SHP77 (cell line): ENCODE measurements around the gene SCO1.
"Not testable (repeated sequence)": the region's sequence is repeated elsewhere in the genome, so short reads cannot be mapped to it uniquely, and the experiment has no call there.

Experiments
- DNase-seq, 2 experiments: peaks; one replicate each; lab custom pipeline; 2025; lab: John Stamatoyannopoulos, UW

Gene SCO1

DNA sequence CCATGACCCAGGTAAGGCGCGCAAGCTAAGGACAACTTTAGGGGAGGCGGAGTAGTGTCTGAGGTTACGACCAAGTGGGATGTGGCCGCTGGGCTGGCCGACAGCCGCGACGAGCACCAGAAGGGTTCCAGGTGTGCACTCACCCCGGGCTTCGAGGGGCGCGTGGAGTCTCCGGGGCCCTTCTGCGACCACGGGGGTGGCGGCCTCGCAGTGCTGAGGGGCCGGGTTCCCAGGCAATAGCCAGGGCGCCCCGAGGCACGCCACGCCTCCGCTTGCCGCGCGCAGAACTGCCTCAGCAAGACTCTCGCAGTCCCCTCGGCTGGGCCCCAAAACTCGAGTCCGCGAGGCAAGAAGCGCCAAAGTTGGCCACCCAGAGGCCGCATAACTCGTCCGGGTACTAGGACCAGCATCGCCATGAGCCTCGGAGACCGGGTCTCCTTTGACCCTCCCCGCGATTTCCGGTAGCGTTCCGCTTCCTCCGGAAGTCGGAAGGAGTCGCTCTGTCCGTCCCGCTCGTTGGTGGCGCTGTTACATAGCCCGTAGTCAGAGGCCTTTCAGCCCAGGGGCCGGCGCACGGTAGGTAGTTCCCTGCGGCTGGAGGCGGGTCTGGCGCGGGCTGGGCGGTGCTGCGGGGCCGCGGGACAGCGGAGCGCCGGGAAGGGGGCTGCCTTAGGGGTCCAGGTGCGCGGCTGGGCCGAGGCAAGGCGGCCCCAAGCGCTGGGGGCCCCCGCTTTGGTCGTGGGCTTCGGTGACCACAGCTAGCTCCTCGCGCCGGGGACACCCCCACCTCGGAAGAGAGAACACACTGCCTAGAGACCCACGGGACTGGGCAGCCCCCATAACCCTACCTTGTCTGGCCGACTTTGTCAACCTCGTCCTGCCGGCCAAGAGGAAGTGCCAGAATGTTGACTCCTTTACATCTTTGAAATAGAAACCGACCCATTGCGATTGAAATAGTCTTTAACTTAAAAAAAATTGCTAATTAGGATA lies at the start of gene SCO1, which contains the start of gene ADPRM:
Gene SCO1, minus strand, starts transcription at position 442 of the 990 bp plus-strand sequence. Its CDS starts 26 bp downstream, at position 416.
Gene ADPRM, plus strand, starts transcription at position 503 of the 990 bp plus-strand sequence. CDS start 7,333 bp downstream, outside the sequence.
- peak; percentile 97 to 99 for DNase-seq

DNA sequence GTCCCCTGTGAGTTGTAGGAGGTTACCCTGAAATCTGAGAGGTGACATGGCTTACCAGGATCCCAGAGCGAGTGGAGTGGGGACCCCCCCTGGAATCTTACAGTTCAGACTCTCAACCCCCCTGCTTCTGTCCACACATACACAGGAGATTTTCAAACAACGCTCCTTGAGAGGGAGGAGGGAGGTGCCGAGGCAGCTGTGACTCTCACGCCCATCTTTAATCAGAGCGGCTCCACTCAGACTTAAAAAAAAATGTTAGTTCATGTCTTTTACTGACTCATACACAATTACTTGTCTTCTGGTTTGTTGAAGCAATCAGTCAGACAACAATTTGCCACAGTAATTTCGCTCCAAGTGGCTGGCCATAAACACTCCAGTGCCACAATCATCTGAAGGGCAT lies 47.9 kb upstream of the SCO1 start:
- DNase-seq: no peak

DNA sequence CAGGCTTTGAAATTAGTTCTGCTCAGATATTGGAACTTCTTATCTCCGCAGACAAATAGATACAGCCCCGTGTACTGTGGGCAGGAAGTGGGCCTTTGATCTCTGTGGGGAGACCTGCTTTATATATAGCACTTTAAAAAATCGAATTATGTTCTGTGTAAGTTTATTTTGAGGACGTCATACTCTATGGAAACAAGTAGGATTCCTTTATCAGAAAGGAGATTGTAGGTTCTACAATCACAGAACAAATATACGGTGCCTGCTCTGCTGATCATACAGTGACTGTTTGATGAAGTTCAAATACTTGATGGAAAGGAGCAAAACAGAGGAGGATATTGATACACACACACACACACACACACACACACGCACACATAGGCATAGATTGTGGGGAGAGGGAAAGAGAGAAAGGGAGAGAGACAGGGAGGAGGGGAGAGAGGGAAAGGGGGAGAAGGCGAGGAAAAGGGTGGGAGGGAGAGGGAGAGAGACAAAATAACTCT lies 47.2 kb upstream of the SCO1 start:
- no peak for DNase-seq

DNA sequence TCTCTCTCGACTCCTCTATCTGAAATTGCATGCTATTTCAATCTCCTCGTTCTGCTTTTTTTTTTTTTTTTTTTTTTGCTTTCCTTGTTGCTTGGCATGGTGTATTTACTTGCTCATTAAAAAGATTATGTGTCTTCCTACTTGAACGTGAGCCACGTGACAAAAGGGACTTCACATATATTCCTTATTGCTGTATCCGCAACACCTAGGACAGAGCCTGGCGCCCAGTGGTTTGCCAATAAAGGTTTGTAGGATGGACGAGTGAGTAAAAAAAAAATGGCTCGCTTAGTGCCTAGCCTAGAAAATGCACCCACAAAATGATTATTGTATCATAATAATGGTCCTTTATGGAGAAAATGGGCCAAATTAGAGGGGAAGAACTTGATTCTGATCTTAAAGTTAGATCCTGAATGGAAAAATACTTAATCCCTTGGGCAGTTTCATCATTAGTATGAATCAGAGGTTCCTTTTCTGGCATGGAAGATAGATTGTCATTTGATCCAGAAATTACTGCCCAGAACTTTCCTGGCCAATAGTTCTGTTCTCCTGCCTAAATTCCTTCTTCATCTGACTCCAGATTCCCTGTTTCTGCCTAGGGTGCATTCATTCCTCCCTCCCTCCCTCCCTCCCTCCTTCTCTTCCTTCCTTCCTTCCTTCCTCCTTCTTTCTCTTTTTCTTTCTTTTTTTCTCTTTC lies 46.1 kb upstream of the SCO1 start:
- no peak for DNase-seq

DNA sequence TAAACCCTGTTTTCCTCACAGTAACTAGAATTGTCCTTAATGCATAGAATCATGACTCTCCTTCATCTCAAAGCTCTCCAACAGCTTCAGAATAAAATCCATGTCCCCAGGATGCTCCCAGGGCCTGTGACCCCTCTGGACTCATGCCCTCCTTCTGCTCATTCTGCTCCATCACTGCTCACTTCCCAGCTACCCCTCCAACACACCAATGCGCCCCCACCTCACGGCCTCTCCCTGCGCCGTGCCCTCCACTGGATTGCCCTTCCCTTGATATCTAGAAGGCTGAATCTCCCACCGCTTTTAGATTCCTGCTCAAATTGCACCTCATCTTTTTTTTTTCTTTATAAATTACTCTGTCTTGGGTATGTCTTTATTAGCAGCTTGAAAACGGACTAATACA lies 45.1 kb upstream of the SCO1 start:
- no peak for DNase-seq

DNA sequence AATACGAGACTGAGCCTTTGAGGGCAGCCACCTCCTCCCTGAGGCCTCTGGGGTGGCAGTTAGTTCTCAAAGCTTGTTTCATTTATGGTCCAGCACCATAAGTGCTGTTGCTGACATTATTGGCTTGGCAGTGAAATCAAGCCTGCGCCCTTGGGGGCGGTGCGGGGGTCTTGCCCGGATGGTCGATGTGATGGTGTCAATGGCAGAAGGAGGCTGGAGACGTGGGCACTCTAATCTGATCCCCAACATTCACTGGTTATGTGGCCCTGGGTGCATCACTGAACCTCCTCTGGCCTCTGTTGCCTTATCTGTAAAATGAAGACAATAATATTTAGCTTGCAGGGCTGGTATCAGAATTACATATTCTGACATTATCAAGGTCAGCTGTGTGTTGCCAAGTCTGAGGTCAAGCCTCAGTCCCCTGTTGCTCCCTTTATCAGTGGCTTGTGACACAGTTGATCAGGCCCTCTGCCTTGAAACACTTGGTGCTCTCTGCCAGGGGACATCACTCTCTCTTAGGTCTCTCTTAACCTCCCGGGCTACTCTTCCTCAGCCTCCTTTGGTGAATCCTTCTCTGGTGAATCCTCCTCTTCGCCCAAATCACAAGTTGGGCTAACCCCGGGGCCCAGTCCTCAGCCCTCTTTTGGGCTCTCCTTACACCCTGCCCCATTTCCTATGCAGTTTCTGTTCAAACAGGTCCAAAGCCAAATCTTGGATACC lies 44.2 kb upstream of the SCO1 start:
- no peak for DNase-seq

DNA sequence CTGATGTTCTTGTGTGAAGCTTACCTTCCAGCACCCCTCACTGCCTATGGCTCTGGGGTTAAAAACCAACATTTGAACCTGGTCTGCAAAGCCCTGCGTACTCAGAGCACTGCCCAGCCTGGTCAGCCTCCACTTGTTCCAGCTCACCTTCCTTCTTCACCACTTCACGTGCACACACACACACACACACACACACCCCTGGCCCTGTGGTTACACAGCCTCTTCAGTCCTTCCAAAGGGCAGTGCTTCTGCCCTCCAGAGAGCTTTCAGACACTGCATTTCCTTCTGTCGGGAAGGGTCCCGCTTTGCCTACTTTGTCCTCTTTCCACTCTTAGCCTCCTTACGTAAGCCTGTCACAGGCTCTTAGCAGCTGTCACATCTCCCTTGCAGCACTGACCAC lies 42.1 kb upstream of the SCO1 start:
- DNase-seq: no peak

DNA sequence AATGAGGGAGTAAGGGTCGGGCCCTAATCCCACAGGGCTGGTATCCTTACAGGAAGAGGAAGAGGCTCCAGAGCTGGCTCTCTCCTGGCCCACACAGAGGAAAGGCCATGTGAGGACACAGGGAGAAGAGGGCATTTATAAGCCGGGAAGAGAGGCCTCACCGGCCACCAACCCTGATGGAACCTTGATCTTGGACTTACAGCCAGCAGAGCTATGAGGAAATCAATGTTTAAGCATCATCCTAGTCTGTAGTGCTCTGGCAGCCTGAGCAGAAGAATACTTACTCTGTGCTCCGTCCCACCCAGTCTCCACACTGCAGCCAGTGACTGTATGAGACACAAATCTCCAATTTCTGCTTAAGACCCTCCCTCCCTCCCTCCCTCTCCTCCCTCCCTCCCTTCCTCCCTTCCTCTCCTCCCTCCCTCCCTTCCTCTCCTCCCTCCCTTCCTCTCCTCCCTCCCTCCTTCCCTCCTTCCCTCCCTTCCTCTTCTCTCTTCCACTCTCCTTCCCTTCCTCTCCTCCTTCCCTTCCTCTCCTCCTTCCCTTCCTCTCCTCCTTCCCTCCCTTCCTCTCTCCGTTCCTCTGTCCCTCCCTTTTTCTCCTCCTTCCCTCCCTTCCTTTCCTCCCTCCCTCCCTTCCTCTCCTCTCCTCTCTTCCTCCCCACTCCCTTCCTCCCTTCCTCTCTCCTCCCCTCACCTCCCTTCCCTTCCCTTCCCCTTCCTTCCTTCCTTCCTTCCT lies 41.4 kb upstream of the SCO1 start:
- DNase-seq: no peak

DNA sequence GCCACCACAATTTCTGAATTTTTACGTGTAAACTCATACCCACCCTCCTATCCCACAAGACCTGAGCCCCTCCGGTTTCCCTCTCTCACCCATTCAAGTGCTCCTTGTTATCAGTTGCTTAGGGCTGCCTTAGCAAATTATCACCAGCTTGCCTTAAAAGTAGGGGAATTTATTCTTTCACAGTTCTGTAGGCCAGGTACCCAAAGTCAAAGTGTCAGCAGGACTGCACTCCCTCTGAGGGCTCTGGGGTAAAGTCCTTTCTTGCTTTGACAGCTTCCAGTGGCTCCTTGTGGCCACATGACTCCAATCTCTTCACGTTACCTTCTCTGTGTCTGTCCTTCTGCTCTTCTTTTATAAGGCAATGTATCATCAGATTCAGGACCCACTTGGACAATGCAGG lies 40.4 kb upstream of the SCO1 start:
- no peak for DNase-seq

DNA sequence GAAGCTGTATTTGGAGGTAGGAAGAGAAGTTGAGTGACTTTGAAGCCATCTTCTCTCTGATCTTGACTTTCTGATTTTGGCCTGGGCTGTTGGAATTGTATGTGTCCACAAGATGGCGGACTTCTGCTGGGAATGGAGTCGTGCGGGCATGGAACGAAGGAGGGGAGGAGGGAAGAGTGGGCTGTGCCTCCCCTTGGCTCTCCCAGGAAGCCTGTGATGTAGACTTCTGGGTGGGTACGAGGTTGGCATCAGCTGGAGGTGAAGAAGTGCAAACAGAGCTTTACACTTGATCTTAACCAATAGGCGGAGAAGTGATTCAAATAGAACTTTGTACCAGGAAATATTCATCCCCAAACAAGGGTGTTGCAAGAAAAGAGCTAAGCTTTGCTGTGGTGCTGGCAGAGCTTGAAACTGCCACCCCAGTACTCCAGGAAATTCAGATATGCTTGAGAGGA lies 39.9 kb upstream of the SCO1 start:
- peak; percentile 43 to 61 for DNase-seq

DNA sequence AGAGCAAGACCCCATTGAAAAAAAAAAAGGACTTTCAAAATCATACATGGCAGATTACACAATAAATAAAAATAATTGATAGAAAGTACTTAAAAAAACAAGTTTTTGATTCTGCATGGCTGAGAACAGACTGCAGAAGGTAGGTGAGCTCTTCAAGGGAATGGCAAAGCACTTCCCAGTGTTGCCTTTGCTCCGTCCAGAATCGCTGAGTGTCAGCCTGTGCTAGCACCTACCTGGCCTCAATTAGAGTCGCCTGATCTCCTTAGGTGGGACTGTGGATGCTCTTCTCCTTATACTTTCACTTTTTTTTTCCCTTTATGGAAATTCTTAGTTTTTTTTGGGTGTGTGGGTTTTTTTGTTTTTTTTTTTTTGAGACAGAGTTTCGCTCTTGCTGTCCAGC lies 38.5 kb upstream of the SCO1 start:
- DNase-seq: no peak

DNA sequence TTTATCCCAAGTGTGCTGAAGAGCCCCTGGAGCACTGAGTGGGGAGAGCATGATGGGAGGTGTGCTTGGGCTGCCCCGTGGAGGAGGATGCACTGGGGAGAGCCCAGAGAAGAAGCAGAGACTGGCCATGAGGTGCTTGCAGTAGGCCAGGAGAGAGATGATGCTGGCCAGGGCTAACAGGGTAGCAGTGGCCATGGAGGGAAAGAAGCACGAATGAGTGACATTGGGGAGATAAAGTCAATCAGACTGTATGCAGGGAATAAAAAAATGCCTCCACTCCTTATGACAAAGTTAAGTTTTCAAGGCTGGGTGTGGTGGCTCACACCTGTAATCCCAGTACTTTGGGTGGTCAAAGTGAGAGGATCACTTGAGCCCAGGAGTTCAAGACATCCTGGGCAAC lies 37.9 kb upstream of the SCO1 start:
- DNase-seq: no peak

DNA sequence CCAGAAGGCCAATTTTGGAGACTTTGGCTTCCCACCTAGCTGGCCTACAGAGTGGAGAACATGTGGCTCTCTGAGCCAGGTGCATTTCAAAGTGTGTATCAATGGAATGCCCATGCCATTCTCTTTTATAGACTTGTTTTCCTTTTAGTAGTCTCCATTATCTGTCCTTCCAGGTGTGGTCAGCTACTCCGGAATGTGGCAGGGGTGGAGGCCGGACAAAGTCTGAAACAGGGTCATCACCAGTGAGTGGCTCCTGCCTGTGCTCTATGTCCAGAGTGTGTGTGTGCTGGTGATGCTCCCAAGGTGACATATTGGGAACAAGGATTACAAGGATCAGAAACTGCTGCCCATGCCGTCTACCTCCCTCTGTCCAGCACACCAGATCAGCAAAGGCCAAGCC lies 36.3 kb upstream of the SCO1 start:
- no peak for DNase-seq

DNA sequence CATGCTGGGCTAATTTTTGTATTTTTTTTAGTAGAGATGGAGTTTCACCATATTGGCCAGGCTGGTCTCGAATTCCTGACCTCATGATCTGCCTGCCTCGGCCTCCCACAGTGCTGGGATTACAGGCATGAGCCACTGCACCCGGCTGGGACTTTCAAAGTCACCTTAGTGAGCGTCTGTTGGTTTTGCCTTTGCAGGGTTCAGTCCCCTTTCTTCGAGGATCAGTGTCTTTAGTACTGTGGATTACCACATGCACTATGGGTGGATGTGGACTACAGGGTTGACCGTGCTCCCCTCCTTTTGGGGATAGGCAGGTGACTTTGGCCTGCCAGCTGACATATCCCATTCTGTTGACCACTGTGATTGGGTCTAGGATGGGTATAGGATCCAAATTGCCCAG lies 34.8 kb upstream of the SCO1 start:
- not testable (repeated sequence) for DNase-seq

DNA sequence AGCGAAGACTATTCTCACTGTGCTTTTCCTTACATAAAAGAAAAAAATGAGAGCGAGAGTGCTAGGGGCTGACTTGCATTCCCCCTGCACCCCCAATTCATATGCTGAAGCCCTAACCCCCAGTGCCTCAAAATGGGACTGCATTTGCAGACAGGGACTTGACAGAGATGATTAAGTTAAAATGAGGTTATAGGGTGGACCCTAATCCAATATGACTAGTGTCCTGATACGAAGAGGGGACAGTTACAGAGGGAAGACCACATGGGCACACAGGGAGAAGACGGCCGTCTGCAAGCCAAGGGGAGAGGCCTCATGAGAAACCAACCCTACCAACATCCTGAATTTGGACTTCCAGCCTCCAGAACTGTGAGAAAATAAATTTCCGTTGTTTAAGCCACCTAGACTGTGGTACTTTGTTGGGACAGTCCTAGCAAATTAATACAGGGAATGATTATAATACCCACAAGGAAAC lies 34.1 kb upstream of the SCO1 start:
- DNase-seq: no peak

DNA sequence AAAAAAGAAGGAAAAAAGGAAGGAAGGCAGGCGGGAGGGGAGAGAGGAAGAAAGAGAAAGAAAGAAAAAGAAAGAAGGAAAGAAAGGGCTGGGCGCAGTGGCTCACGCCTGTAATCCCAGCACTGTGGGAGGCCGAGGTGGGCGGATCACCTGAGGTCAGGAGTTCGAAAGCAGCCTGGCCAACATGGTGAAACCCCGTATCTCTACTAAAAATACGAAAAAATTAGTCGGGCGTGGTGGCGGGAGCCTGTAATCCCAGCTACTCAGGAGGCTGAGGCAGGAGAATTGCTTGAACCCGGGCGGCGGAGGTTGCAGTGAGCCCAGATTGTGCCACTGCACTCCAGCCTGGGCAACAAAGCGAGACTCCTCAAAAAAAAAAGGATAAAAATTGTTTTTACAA lies 32.9 kb upstream of the SCO1 start:
- DNase-seq: not testable (repeated sequence)

DNA sequence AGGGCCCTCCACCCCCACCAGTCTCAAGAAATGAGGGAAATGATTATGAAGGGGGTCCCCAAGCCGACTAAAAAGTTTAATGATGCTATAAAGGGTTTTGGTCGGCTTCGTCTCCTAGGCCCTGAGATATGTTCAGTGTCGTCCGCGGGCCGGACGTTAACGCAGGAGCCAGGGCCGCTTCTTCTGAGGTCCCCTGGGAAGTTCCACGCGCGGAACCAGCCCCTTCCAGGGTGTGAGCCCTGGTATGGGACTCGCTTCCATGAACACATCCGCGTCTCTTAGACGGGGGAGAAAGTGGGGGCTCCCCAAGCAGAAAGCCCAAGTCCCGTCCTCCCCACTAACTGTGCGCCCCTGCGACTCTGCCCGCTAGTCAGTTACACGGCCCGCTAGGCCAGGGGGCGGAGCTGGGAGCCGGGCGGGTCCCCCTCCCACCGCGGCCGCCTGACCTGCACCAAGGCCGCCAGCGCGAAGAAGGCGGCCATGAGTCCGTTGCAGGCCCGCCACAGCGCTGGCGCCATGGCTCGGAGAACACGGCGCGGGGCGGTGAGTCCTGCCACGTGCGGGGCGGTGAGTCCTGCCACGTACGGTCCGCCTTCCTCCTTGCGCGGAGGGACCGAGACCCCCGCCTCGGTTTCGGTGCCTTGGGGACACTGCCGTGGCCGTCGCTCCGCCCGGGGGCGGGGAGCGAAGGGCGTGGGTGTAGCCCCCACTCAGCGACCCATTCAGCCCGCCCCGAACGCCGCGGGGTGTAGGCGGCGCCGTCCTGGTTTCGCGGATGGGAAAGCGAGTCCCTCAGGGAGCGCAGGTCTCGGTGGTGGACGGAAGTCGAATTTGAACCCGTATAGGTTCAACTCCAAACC lies 32.2 kb upstream of the SCO1 start, which contains the start of gene TMEM220:
Gene TMEM220, minus strand, starts transcription at position 690 of the 860 bp plus-strand sequence. Its CDS starts 172 bp downstream, at position 518.
- DNase-seq: no peak

DNA sequence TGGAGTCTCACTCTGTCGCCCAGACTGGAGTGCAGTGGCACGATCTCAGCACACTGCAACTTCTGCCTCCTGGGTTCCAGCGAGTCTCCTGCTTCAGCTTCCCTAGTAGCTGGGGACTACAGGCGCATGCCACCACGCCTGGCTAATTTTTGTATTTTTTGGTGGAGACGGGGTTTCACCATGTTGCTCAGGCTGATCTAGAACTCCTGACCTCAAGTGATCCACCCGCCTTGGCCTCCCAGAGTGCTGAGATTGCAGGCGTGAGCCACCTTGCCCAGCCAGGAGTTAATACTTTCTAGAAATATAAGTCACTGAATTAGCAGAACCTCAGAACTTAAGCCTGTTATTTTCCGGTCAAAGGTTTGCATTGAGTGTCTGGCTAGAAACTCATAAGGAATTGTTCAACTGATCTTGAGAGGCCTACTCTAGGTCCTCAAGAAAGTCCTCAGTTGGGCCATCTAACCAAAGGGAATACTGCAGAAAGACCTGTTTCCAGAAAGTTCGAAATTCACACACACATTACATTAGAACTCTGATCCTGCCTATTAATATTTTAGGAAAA lies 31.1 kb upstream of the SCO1 start:
- DNase-seq: no peak

DNA sequence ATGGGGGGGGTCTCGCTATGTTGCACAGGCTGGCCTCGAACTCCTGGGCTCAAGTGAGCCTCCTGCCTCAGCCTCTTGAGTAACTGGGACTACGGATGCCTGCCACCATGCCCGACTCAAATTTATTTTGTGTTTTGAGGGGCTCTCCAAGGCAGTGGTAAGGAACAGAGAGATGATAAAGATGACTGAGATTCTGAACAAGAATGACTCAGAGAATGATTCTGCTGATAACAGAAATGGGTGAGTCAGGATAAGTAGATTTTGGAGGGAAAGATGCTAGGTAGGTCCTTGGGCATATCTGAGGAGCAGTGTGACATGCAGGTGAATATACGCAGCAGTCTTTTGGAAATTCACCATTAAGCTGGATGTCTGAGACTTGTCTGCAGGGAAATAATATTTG lies 29.9 kb upstream of the SCO1 start:
- no peak for DNase-seq

DNA sequence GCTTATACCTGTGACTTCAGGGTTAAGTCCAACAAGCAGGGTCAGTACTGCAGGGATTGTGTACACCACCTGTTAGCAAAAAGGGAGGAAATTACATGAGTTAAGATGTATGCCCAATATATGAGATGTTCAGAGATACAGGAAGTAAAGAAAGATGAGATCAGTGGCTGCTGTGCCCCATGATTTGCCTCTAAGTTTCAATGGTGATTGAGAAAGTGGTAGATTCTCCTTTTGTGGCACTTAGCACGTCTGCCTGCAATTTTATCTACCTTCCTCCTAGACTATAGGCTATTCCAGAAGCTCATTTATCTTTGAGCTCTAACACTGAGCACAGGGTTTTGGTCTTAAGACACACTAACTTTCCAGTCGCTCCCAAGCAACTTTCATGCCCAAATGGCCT lies 28.9 kb upstream of the SCO1 start:
- no peak for DNase-seq
